GM21723 (cell line): ENCODE measurements around the gene KRTAP20-2.

ENCODE experiments used
- ATAC-seq: cut with Tn5 transposase; IDR thresholded peaks from one replicate; pipeline ENCODE4 v1.9.1; 2021; ENCODE audit warnings: mild to moderate bottlenecking, moderate library complexity; ENCODE audit not compliant: unreplicated experiment

The KRTAP20-2 gene

DNA sequence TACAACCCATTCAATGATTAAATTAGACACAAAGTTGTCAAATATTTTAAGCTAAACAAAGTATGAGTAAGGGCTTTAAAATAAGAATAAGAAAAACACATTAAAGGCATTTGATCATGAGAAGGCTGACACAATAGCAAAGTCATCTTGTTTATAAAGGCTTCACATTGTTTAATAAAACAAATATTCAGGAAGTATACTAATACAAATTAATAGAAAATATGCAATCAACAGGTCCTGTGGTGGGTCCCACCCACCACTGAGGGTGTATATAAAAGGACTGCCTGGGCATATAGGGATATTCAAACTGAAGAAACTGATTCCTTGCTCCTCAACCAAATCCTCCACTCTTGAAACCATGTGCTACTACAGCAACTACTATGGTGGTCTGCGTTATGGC, at the start of gene KRTAP20-2:
KRTAP20-2 (plus strand) TSS at position 301 of the 400 bp plus-strand sequence; CDS start at position 359, 58 bp downstream.
- no peak for ATAC-seq

DNA sequence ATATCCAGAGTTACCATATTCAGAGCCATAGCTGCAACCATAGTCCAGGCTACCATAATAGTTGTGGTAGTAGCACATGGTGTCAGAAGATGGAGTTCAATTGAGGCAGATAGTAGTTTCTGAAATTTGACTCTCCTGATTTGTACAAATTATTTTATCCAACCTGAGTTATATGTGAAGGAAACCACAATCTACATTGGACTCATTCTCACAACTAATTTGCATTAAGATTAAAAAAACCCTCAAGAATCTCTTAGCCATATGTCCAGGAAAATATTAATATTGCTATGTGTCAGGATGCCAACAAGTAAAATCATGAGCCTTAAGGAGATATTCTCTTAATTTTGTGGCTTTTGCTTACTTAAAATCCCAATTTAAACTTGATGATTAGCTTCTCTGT, 44.7 kb upstream of the KRTAP20-2 start, which contains the start of gene KRTAP22-2:
KRTAP22-2 (minus strand) TSS at position 101 of the 400 bp plus-strand sequence.
- no peak for ATAC-seq

DNA sequence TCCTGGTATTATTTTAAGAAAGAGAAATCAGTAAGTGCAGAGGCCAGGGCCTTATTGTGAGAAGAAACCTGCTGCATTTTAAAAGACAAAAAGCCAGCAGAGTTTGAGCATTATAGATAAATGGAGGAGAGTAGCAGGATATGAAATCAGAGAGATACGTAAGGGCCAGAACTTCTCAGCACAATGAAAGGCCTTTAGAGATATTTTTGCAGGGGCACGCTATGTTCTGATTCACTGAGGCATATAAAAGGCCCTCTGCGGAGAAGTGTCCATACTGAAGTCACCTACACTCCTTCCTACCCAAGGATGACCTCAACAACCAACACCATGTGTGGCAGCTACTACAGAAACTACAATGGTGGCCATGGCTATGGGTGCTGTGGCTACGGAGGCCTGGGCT, 42.9 kb upstream of the KRTAP20-2 start, which contains the start of gene KRTAP6-3:
KRTAP6-3 (plus strand) TSS at position 301 of the 400 bp plus-strand sequence; CDS start at position 307, 6 bp downstream.
- no peak for ATAC-seq

DNA sequence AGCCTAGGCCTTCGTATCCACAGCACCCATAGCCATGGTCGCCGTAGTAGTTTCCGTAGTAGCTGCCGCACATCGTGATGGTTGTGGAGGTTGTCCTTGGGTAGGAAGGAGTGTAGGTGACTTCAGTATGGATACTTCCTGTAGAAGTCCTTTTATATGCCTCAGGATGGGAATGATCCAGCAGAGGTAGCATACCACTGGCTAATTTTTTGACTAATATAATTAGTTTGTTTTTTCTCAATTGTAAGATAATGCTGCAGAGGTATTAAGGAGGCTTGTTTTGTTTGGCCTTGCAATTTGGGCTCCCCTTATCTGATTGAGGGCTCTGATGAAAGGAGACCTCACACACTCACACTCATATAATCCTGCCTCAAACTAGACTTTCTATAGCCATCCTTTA, 36.2 kb upstream of the KRTAP20-2 start, which contains the start of gene KRTAP6-2:
KRTAP6-2 (minus strand) TSS at position 101 of the 400 bp plus-strand sequence; CDS start at position 73, 28 bp downstream.
- ATAC-seq: no peak

DNA sequence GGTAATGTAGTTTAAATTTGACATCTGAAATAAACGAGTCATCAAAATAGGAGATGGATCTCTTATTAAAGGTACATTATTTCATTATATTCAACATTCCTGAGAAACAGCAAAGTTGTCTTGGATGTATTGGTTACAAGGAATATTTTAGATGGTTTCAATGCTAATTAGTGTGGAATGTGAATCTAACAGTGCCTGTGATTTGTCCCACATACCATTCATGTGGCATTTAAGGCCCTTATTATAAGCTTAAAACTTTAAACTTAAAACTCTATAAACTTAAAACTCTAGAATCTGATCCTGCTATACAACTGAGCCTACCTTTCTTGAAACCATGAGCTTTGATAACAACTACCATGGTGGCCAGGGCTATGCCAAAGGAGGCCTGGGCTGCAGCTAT, 34.2 kb upstream of the KRTAP20-2 start, which contains the start of gene KRTAP22-1:
KRTAP22-1 (plus strand) TSS at position 301 of the 400 bp plus-strand sequence.
- no peak for ATAC-seq

DNA sequence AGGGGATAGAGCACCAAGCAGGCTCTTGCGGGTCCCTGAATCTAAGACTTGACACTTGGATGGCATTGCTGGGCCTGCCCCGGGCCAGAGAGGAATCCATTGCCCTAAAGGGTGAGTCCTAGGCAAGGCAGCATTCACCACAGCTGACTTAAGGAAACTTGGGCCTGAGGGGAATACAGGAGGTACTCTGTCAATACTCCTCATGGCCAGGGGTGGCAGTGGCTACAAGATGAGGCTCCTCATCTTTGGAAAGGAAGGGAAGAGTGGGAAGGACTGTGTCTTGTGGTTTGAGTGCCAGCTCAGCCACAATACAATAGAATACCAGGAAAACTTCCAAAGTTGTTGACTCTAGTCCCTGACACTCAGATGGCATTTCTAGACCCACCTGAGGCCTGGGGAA, 29.0 kb upstream of the KRTAP20-2 start:
- ATAC-seq: no peak

DNA sequence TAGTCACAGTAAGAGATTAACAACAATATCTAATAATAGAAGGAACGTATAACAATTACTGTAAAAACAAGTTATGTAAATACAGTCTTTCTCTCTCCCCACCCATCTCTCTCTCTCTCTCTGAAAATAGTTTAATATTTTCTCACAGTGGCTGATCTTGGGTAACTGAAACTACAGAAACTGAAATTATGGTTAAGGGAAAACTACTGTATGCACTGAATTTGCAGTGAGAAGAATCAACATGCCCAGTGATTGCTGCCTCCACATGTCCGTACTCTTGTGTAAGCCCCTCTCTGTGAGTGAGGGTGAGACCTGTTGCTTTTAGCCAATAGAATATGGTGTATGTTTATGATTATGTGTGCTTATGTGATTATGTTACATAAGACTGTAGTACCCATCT, 22.9 kb upstream of the KRTAP20-2 start:
- no peak for ATAC-seq

DNA sequence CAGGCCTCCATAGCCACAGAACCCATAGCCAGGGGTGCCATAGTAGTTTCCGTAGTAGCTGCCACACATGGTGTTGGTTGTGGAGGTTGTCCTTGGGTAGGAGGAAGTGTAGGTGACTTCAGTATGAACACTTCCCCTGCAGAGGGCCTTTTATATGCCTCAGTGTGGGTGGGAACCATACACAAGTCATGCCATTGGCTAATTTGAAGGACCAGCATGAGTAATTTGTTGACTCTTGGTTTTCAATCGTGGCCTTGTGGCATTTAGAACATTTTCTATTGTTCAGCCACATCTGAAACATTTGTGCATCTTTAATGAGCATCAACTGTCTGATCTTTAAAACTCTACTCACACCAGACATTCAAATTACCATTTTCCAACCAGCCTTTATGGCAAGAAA, 21.2 kb upstream of the KRTAP20-2 start, which contains the start of gene KRTAP6-1:
KRTAP6-1 (minus strand) TSS at position 95 of the 400 bp plus-strand sequence; CDS start at position 69, 26 bp downstream.
- ATAC-seq: no peak

DNA sequence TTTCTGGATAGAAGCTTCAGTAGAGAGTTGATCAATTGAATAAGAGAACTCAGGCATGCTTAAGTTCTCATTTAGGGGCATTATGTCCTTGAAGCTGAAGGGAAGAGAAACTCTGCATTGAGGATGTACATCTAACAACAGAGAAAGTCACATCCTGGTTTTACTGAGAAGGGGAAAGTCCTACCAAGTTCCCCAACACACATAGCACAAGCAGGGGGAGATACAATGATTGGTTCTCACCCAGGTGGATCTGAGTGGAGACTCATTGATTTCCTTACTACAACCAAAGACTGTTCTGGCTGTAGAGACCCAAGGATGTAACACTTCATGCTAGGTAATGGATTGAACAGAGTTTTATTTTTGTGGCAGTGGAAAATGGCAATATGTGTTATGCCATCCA, 19.8 kb upstream of the KRTAP20-2 start:
- no peak for ATAC-seq

DNA sequence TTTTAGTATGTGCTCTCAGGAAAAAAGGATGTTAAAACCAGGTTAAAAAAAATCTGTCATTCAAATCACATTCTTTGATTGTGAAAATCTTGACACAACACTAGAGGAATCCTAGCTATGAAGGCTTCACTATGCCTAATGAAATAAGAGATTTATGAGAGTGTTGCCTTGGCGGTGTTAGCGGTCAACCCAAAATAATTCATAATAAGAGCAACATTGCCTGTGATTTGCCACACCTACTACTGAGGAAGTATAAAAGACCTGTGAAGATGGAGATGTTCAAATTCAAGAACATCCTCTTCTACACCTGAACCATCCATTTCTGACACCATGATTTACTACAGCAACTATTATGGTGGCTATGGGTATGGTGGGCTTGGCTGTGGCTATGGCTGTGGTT, 18.9 kb upstream of the KRTAP20-2 start, which contains the start of gene KRTAP20-1:
KRTAP20-1 (plus strand) TSS at position 301 of the 400 bp plus-strand sequence; CDS start at position 331, 30 bp downstream.
- no peak for ATAC-seq

DNA sequence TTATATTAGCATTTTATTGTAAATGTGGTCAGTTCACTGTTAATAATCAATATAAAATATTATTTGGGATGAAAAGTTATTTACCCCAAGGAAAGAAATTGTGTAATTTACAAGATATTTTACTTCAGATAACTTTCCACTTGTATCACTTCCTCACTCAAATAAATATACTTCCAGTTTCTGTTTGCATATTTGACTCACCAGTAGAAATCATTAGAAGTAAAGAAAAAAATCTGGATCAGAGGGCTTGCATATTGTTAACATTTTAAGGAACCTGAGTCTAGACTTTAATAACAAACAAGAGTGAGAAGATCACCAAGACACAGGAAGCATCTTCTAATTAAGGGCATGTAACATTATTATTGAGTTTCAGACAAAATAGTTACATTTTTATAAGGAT, 14.9 kb upstream of the KRTAP20-2 start:
- no peak for ATAC-seq

DNA sequence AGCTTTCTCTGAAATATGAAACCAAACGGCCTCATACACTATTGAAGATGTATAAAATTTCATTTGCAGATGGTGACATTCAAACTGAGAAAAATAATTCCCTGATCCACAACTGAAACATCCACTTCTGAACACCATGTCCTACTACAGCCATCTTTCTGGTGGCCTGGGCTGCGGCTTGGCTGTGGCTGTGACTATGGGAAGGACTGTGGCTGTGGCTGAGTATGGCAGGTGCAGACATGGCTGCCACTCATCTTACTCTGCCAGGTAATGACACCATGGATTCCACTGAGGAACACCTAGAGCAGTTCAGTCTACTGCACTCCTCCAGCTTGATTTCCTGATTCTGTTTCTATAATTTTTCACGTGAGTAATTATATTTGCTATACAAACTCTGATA, 14.5 kb upstream of the KRTAP20-2 start, which contains the start of gene KRTAP20-4:
KRTAP20-4 (plus strand) TSS at position 106 of the 400 bp plus-strand sequence.
- no peak for ATAC-seq

DNA sequence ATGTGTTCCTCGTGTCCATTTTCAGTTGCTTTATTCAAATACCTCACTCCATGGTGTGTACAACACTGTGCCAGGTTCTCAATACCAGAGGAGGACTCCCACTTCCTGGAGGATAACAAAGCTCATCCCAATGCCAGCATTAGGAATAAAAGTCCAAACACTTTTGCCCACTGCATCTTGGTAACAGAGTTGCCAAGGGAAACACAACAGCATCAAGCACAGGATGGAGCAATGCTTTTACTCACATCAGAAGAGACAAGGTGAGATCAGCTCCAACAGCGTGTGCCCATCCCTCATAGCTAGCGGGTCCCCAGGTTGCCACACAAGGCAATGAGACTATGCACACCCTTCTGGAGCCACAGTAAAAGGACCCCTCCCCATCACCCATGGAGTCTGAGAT, 11.6 kb upstream of the KRTAP20-2 start:
- no peak for ATAC-seq

DNA sequence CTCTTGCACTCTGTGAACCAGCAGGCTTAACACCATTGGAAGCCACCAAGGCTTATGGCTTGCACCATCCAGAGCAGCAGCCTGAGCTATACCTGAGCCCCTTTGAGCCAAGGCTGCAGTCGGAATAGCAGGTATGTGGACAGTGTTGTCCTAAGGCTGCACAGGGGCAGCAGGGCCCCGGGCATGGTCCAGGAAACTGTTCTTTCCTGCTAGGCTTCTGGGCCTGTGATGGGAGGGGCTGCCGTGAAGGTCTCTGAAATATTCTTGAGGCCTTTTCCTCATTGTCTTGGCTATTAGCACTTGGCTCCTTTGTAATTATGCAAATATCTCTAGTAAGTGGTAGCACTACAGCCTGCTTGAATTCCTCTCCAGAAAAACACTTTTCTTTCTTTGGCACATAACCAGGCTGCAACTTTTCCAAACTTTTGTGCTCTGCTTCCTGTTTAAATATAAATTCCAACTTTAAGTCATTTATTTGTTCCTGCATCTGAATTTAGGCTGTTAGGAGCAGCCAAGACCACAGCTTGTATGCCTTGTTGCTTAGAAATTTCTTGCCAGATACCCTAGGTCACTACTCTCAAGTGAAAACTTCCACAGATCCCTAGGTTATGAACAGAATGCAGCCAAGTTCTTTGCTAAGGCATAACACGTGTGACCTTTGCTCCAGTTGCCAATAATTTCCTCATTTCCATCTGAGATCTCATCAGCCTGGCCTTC, 9.4 kb upstream of the KRTAP20-2 start:
- ATAC-seq: no peak

DNA sequence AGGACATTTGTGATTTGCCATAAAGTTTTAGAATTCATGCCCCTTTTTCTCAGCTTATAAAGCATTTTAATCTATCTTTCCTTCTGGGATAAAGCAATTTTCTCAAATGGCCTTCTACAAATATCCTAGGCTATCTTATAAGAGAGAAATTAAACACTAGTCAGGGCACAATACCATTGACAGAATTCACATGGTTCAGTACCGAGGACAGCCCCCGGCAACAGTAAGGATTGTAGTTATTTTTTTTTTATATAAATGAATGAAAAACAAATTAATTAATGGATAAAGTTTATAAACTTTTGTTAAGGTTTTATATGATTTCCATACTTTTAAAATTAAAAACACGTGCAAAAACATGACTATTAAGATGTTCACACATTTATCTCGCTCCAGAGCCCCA, 6.9 kb upstream of the KRTAP20-2 start:
- ATAC-seq: no peak

DNA sequence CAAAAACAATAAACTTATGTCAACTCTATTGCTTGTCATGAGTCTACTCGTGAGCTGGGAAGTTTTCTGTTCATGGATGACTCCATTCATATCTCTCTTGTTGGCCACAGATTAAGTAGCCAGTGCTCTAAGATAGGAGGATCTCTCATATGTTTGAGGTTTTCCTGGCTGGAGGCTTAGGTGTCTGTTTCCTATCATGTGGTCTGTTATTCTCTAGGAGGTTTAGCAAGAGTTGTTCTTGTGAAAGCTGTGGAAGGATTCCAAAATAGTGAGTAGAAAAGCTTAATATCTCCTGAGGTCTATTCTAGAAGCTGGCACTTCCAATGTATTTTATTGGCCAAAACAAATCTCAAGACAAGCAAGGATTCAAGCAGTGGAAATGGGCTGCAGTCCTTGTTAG, 5.8 kb upstream of the KRTAP20-2 start:
- ATAC-seq: no peak

DNA sequence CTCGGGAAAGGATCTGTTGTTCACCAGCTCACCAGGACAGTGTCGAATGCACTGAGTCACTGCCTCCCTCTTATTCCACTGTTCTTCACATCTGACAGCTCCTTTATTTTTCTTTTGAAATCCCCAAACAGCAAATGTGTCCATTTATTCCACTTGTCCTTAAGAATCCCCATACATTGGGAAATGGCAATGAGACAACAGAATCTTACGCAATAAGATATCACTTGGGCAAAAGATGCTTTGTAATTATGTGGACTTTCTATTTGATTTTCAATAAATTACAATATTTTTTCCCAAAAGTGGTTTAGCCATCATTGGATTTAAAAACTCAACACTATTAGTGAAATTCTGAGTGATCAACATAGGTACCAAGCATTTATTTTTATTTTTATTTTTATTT, 3.7 kb downstream of the KRTAP20-2 start:
- ATAC-seq: no peak

DNA sequence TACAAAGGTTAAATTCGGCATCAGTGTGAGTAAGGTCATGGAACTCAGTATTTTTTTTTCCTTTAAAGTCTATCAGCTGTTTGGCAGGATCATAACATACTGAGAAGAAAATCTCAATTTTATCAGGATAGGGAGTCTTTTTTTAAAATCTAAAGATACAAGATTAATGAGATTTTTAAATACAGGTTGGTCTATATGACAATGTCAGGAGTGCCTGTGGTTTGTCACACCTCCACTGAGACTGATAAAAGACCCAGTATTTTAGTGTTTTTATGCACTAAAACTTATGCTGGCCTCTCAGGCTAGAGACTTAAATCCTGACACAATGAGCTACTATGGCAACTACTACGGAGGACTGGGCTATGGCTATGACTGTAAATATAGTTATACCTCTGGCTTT, 7.6 kb downstream of the KRTAP20-2 start, which contains the start of gene KRTAP20-3:
KRTAP20-3 (plus strand) TSS at position 301 of the 400 bp plus-strand sequence.
- ATAC-seq: no peak

DNA sequence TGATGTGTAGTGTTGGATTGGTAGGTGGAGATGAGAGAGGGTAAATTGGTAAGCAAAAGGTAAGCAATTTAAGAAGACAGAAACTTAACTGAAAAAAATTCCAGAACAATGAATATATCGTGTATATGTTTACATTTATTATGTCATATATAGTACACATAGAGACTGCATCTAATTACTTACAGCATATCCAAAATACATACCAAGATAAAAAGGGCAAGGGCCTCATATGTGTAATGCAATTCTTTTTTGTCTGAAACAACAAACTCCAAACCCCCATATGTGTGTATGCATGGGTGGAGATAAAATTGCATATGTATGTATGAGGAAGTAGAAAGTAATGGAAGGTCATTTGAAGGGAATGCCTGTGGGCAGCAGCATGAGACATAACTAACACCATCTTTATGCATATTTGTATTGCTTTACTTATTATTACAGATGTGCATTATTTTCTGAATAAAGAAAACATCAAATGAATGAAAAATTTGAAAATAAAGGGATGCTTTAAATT, 12.0 kb downstream of the KRTAP20-2 start:
- ATAC-seq: no peak

DNA sequence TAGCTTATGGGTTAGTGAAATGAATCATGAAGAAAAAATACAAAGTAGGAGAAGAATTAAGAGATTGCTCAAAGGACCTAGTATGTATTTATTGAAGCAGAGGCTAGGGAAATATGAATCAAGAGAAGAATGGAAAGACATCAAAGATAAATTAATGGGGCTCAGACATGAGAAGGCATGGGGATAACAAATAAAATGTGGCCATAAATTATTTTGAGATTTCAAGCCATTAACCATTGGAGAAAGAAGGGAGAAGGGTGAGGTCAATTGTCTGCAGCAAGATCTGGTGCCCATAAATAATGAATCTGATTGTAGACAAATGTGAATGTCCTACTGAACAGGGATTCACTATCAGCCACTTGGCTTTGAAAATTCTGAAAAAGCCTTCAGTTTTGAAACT, 17.9 kb downstream of the KRTAP20-2 start:
- ATAC-seq: no peak

DNA sequence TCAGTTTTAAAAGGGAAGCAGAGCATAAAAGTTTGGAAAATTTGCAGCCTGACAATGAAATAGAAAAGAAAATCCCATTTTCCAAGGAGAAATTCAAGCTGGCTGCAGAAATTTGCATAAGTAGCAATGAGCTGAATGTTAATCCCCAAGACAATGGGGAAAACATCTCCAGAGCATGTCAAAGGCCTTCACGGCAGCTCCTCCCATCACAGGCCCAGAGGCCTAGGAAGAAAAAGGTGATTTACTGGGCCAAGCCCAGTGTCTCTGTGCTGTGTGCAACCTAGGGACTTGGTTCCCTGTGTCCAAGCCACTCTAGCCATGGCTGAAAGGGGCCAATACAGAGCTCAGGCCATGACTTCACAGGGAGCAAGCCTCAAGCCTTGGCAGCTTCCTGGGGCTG, 33.8 kb downstream of the KRTAP20-2 start:
- no peak for ATAC-seq
